H1 (cell line): ENCODE results near the gene CNTROB. TPM values are rescaled to one million over a fixed set of nuclear protein-coding genes. Genes with fewer than 3 reads are reported as not detected.

Source experiments
- CTCF ChIA-PET: fragments of 300-600 bp; sonication (Branson Sonifier 250); formaldehyde crosslinking; loops from one replicate; lab custom pipeline; 2021; ENCODE audit not compliant: partially characterized antibody; lab: Charles Lee
- POLR2A ChIA-PET: fragments of 300-600 bp; sonication (Branson Sonifier 250); formaldehyde crosslinking; loops from one replicate; lab custom pipeline; 2021; ENCODE audit warnings: inconsistent platforms; ENCODE audit not compliant: partially characterized antibody; lab: Charles Lee
- DNase-seq, 2 experiments: peaks; one replicate each; pipeline versions ENCODE4 v3.0.0 to v3.0.0-alpha.2; 2010 to 2022; ENCODE audit warnings: low spot score in 2 of 2, low read depth in 1 of 2, mixed read lengths in 1 of 2
- FAIRE-seq: peaks from 2 replicates; lab custom pipeline; 2011; peaks lifted over from hg19 to GRCh38; lab: Jason Lieb, UNC
- H2AFZ ChIP-seq: 2 replicates; pipeline ENCODE4 v1.8.1; 2012; ENCODE audit warnings: low read length, inconsistent platforms
- H2AK5ac ChIP-seq: 2 replicates; pipeline ENCODE4 v1.6.1; 2013; ENCODE audit warnings: low read depth, low read length
- H2BK120ac ChIP-seq: replicated peaks from 2 replicates; pipeline ENCODE3; 2013; ENCODE audit warnings: low read depth, low read length, inconsistent platforms
- H2BK12ac ChIP-seq: 2 replicates; pipeline ENCODE4 v1.6.1; 2013; ENCODE audit warnings: low read depth, low read length
- H2BK15ac ChIP-seq: 2 replicates; pipeline ENCODE4 v1.6.1; 2013; ENCODE audit warnings: low read length
- H2BK20ac ChIP-seq: 2 replicates; pipeline ENCODE4 v1.6.1; 2013; ENCODE audit warnings: low read length
- H2BK5ac ChIP-seq: 2 replicates; pipeline ENCODE4 v1.6.1; 2013; ENCODE audit warnings: low read depth, low read length
- H3K14ac ChIP-seq: 2 replicates; pipeline ENCODE4 v1.6.1; 2013; ENCODE audit warnings: inconsistent platforms; ENCODE audit not compliant: insufficient read length
- H3K18ac ChIP-seq: 2 replicates; pipeline ENCODE4 v1.6.1; 2013; ENCODE audit warnings: low read length; ENCODE audit errors: extremely low read depth
- H3K23ac ChIP-seq: 2 replicates; pipeline ENCODE4 v1.6.1; 2013; ENCODE audit warnings: inconsistent platforms; ENCODE audit not compliant: insufficient read length
- H3K23me2 ChIP-seq: 2 replicates; pipeline ENCODE4 v1.6.1; 2013; ENCODE audit warnings: low read depth, low read length
- H3K27ac ChIP-seq: 2 replicates; pipeline ENCODE4 v1.6.1; 2011; ENCODE audit warnings: low read depth, low read length, inconsistent platforms
- H3K27me3 ChIP-seq, 4 experiments: replicated peaks in 1 of 4; 1 replicate in 1 of 4; 2 replicates in 3 of 4; pipeline versions ENCODE4 v1.6.1 to v1.8.1; 2011 to 2013; ENCODE audit warnings: low read length in 3 of 4, mild to moderate bottlenecking in 3 of 4, inconsistent platforms in 2 of 4, mixed read lengths in 2 of 4, moderate library complexity in 1 of 4; ENCODE audit not compliant: control insufficient read depth in 3 of 4, insufficient read depth in 3 of 4; ENCODE audit errors: extremely low read depth in 1 of 4
- H3K36me3 ChIP-seq, 4 experiments: 2 replicates each; pipeline versions ENCODE4 v1.6.1 to v1.8.1; 2011 to 2013; ENCODE audit warnings: mild to moderate bottlenecking in 4 of 4, low read length in 3 of 4, moderate library complexity in 2 of 4, control low read depth in 1 of 4, inconsistent platforms in 1 of 4; ENCODE audit not compliant: insufficient read depth in 4 of 4, control insufficient read depth in 2 of 4
- H3K4ac ChIP-seq: replicated peaks from 2 replicates; pipeline ENCODE3; 2013; ENCODE audit warnings: low read length, low read depth, mixed read lengths, inconsistent platforms; ENCODE audit not compliant: insufficient read length
- H3K4me1 ChIP-seq, 4 experiments: replicated peaks in 1 of 4; 1 replicate in 1 of 4; 2 replicates in 3 of 4; pipeline versions ENCODE4 v1.6.1 to v1.8.1; 2011 to 2013; ENCODE audit warnings: low read length in 3 of 4, inconsistent platforms in 2 of 4, mixed read lengths in 1 of 4; ENCODE audit not compliant: insufficient read depth in 4 of 4, control insufficient read depth in 3 of 4
- H3K4me2 ChIP-seq, 2 experiments: 2 replicates each; pipeline versions ENCODE4 v1.6.1 to v1.8.1; 2011 to 2013; ENCODE audit warnings: low read depth in 2 of 2, low read length in 2 of 2, control low read depth in 1 of 2, inconsistent platforms in 1 of 2, mild to moderate bottlenecking in 1 of 2; ENCODE audit not compliant: insufficient read depth in 1 of 2
- H3K4me3 ChIP-seq, 4 experiments: fragments of 200-600, 300-600 bp in 1 of 4; sonication (generic), shearing (Covaris generic), sonication (Bioruptor Twin) in 1 of 4; 2 replicates each; pipeline versions ENCODE4 v1.5.1 to v1.8.1; 2011 to 2016; ENCODE audit warnings: low read length in 4 of 4, low read depth in 3 of 4, control low read depth in 2 of 4, inconsistent platforms in 2 of 4, mild to moderate bottlenecking in 2 of 4, mixed read lengths in 1 of 4, moderate library complexity in 1 of 4; ENCODE audit not compliant: insufficient read depth in 2 of 4; ENCODE audit errors: extremely low read depth in 1 of 4
- H3K56ac ChIP-seq: replicated peaks from 2 replicates; pipeline ENCODE3; 2013; ENCODE audit warnings: low read depth, mild to moderate bottlenecking, mixed read lengths, low read length, inconsistent platforms; ENCODE audit not compliant: insufficient read length
- H3K79me1 ChIP-seq: 2 replicates; pipeline ENCODE4 v1.6.1; 2013; ENCODE audit warnings: low read depth, low read length, control low read depth
- H3K79me2 ChIP-seq, 2 experiments: 2 replicates each; pipeline versions ENCODE4 v1.6.1 to v1.8.1; 2012 to 2013; ENCODE audit warnings: low read length in 2 of 2, mild to moderate bottlenecking in 2 of 2, inconsistent platforms in 1 of 2; ENCODE audit not compliant: insufficient read depth in 2 of 2, control insufficient read depth in 1 of 2
- H3K9ac ChIP-seq, 4 experiments: replicated peaks in 1 of 4; 1 replicate in 1 of 4; 2 replicates in 3 of 4; pipeline versions ENCODE4 v1.6.1 to v1.8.1; 2011 to 2013; ENCODE audit warnings: low read depth in 3 of 4, low read length in 3 of 4, control low read depth in 2 of 4, mild to moderate bottlenecking in 2 of 4, moderate library complexity in 2 of 4, inconsistent platforms in 1 of 4; ENCODE audit errors: extremely low read depth in 1 of 4
- H3K9me3 ChIP-seq, 2 experiments: 2 replicates each; pipeline versions ENCODE4 v1.6.1 to v1.8.1; 2012 to 2013; ENCODE audit warnings: mild to moderate bottlenecking in 2 of 2, moderate library complexity in 2 of 2, control low read depth in 1 of 2, inconsistent platforms in 1 of 2, low read depth in 1 of 2, low read length in 1 of 2, mixed read lengths in 1 of 2; ENCODE audit not compliant: insufficient read depth in 2 of 2
- H4K20me1 ChIP-seq, 2 experiments: replicated peaks in 1 of 2; 2 replicates each; pipeline versions ENCODE3 to v1.8.1; 2011 to 2013; ENCODE audit warnings: inconsistent platforms in 2 of 2, low read length in 2 of 2, mild to moderate bottlenecking in 1 of 2; ENCODE audit not compliant: insufficient read depth in 2 of 2, control insufficient read depth in 1 of 2
- H4K5ac ChIP-seq: 2 replicates; pipeline ENCODE4 v1.6.1; 2013; ENCODE audit warnings: low read length, low read depth, mixed read lengths, inconsistent platforms; ENCODE audit not compliant: insufficient read length
- H4K8ac ChIP-seq: 2 replicates; pipeline ENCODE4 v1.8.0; 2013; ENCODE audit warnings: mild to moderate bottlenecking, moderate library complexity, low read length, inconsistent platforms; ENCODE audit not compliant: insufficient read depth; ENCODE audit errors: extremely low read depth
- H4K91ac ChIP-seq: replicated peaks from 2 replicates; pipeline ENCODE3; 2013; ENCODE audit warnings: low read length, mixed read lengths, inconsistent platforms; ENCODE audit not compliant: insufficient read length
- CEBPB ChIP-seq: IDR thresholded peaks from 2 replicates; pipeline ENCODE4 v1.6.1; 2012; ENCODE audit warnings: low read depth, low read length
- CTBP2 ChIP-seq: IDR thresholded peaks from 2 replicates; pipeline ENCODE4 v1.7.0; 2011; ENCODE audit warnings: borderline replicate concordance, mild to moderate bottlenecking, moderate library complexity, mixed read lengths, low read length; ENCODE audit not compliant: insufficient read depth, insufficient read length
- GABPA ChIP-seq: IDR thresholded peaks from 2 replicates; pipeline ENCODE4 v1.6.1; 2011; ENCODE audit warnings: mild to moderate bottlenecking, low read length, moderate library complexity, borderline replicate concordance; ENCODE audit not compliant: insufficient read depth
- HDAC2 ChIP-seq, 2 experiments: fragments of 300-600 bp in 1 of 2; sonication (generic) in 1 of 2; IDR thresholded peaks; 2 replicates each; pipeline ENCODE4 v1.6.1; 2011 to 2012; ENCODE audit warnings: low read depth in 2 of 2, low read length in 2 of 2, mild to moderate bottlenecking in 2 of 2, moderate library complexity in 2 of 2, borderline replicate concordance in 1 of 2, inconsistent platforms in 1 of 2
- NANOG ChIP-seq: IDR thresholded peaks from 2 replicates; pipeline ENCODE4 v1.6.1; 2011; ENCODE audit warnings: low read length, low read depth, mild to moderate bottlenecking, inconsistent platforms; ENCODE audit not compliant: insufficient read depth, poor library complexity, severe bottlenecking
- RFX5 ChIP-seq: IDR thresholded peaks from 2 replicates; pipeline ENCODE4 v1.6.1; 2011; ENCODE audit warnings: low read depth, low read length, improper control_type of control experiment, borderline replicate concordance
- SIN3A ChIP-seq, 2 experiments: IDR thresholded peaks in 1 of 2; conservative IDR thresholded peaks in 1 of 2; 2 replicates each; pipeline ENCODE4 v1.6.1; 2011 to 2012; ENCODE audit warnings: low read length in 2 of 2, improper control_type of control experiment in 1 of 2, low read depth in 1 of 2, mild to moderate bottlenecking in 1 of 2
- SIX5 ChIP-seq: IDR thresholded peaks from 2 replicates; pipeline ENCODE4 v1.6.1; 2011; ENCODE audit warnings: mild to moderate bottlenecking, low read depth, low read length
- SP4 ChIP-seq: IDR thresholded peaks from 2 replicates; pipeline ENCODE4 v1.6.1; 2012; ENCODE audit warnings: low read length, inconsistent platforms
- SUZ12 ChIP-seq: fragments of 200-600 bp; sonication (generic); IDR thresholded peaks from 2 replicates; pipeline ENCODE4 v1.6.1; 2012; ENCODE audit warnings: mild to moderate bottlenecking, inconsistent platforms, low read length, moderate library complexity, mixed read lengths
- TAF1 ChIP-seq: IDR thresholded peaks from 2 replicates; pipeline ENCODE4 v1.6.1; 2011; ENCODE audit warnings: mild to moderate bottlenecking, low read depth, low read length
- TCF12 ChIP-seq: IDR thresholded peaks from 2 replicates; pipeline ENCODE4 v1.6.1; 2011; ENCODE audit warnings: low read depth, mild to moderate bottlenecking, low read length
- YY1 ChIP-seq: IDR thresholded peaks from 2 replicates; pipeline ENCODE4 v1.6.1; 2011; ENCODE audit warnings: low read depth, mild to moderate bottlenecking, low read length
- ZNF274 ChIP-seq: IDR thresholded peaks from 2 replicates; pipeline ENCODE4 v1.7.0; 2012; ENCODE audit warnings: low read length, borderline replicate concordance; ENCODE audit errors: extremely low read depth
- WGBS, 2 experiments: shearing (Covaris generic) in 1 of 2; methylation state at CpG; one replicate each; pipeline versions ENCODE4 v1.1.6 to v1.1.7; 2013 to 2015; ENCODE audit warnings: low lambda C conversion rate in 2 of 2, mixed read lengths in 2 of 2, inconsistent platforms in 1 of 2, low coverage in 1 of 2, missing lambda C conversion rate in 1 of 2; ENCODE audit not compliant: insufficient replicate concordance in 2 of 2, insufficient coverage in 1 of 2, insufficient read length in 1 of 2; ENCODE audit errors: extremely low coverage in 1 of 2, missing lambda C conversion rate in 1 of 2; 5-methylcytosine and 5-hydroxymethylcytosine counted together
- polyA plus RNA-seq, 7 experiments: library from polyadenylated mRNA; depleted of rRNA in 3 of 7; stranded (reverse) in 5 of 7; unstranded in 2 of 7; fragments of >200 nt in 5 of 7; fragments of 200-250 nt in 2 of 7; gene quantifications; 1 replicate in 5 of 7; 2 replicates in 1 of 7; 4 replicates in 1 of 7; pipeline versions ENCODE4 v1.2.1 to v1.2.3, GENCODE V29; 2011 to 2013; ENCODE audit warnings: missing spikeins in 2 of 7, mixed read lengths in 2 of 7
- total RNA-seq: library from RNA; stranded (reverse); fragmentation: NEBNext Ultra II Directional; extraction: Animal tissue kit (Norgen Biotek cat#: 25700); gene quantifications from 2 replicates; pipeline ENCODE4 v1.2.1, GENCODE V29; 2021

CNTROB gene
- total and polyA plus RNA-seq, 2 of the 8 experiments (the other 6 are each of a cell fraction or from before 2014, with no cell fraction given), result 20.5 to 31.9 TPM

GRCh38 chr17:7947651-7948050 is 15.6 kb downstream of the CNTROB start:
- POLR2A ChIA-PET, result interaction anchor here (1.4 kb wide), 1 partner anchor 18 kb away, joined by 3 read pairs; no protein-coding TSS in a partner anchor
- H2BK5ac ChIP-seq, result no peak overlapping the region
- peaks cover 8 to 40% (median 32%) of the 10 kb centered on the region in 4 experiments for H3K36me3 ChIP-seq
- TF ChIP-seq TAF1 (no peak), CEBPB (no peak), SIX5 (no peak), TCF12 (no peak), SUZ12 (no peak), SP4 (no peak), YY1 (no peak), SIN3A (conservative IDR thresholded peaks at IDR 0.05 in 1 of 2, IDR thresholded peaks at IDR 0.05 in 1 of 2; ENCODE audit: low read depth in 1 of 2, low read length in 2 of 2) (no peak), CTBP2 (no peak), NANOG (no peak), RFX5 (no peak), HDAC2 (IDR thresholded peaks at IDR 0.05; ENCODE audit: borderline replicate concordance in 1 of 2, low read depth in 2 of 2, low read length in 2 of 2) (no peak), GABPA (no peak), ZNF274 (no peak)

More at GRCh38 chr17:7947651-7948050, 15.6 kb downstream of the CNTROB start:
- Histone ChIP-seq H2BK15ac (no peak overlapping the region), H2BK12ac (no peak overlapping the region), H3K27ac (no peak overlapping the region), H4K91ac (no peak overlapping the region), H2AFZ (no peak overlapping the region), H3K79me2 (no peaks in the 10 kb centered on the region), H3K18ac (no peak overlapping the region), H3K4ac (no peak overlapping the region), H4K5ac (no peak overlapping the region), H2BK120ac (no peak overlapping the region), H3K23ac (no peak overlapping the region), H3K4me2 (no peak overlapping the region), H3K27me3 (no peaks in the 10 kb centered on the region), H4K8ac (no peak overlapping the region), H2AK5ac (no peak overlapping the region), H3K14ac (no peak overlapping the region), H3K4me3 (no peak overlapping the region), H3K9me3 (no peaks in the 10 kb centered on the region), H3K4me1 (no peaks in the 10 kb centered on the region), H3K56ac (no peak overlapping the region), H3K9ac (no peak overlapping the region), H2BK20ac (no peak overlapping the region), H3K23me2 (no peaks in the 10 kb centered on the region), H3K79me1 (no peaks in the 10 kb centered on the region), H4K20me1 (peaks cover 2 to 4% of the 10 kb centered on the region in 2 experiments)
- CTCF ChIA-PET, result interaction anchor here (0.8 to 2.1 kb wide), 6 partner anchors 13 to 110 kb away, joined by 3 to 6 read pairs (median 3); no protein-coding TSS in a partner anchor
- WGBS, 2 experiments, result 88% methylated on average over 5 of the region's 5 CpGs; no CpG with 5 or more reads in 1 of the 2 experiments
- no peak for DNase-seq
- no peak for FAIRE-seq
